ENCODE measurements around the gene CBX4. TPM values are rescaled to one million over a fixed set of nuclear protein-coding genes. Genes with fewer than 3 reads are reported as not detected.

CBX4 gene
- total and polyA plus RNA-seq, 2 experiments from 2014 or later = 1.4 to 4.6 TPM

- Histone ChIP-seq H3K4me3 (peak overlapping the region; percentile 61), H4K20me1 (replicated peaks; ENCODE audit: insufficient read depth) (no peaks in the 10 kb centered on the region; the same call in 1 of the 2 replicates), H2AFZ (peak overlapping the region; percentile 63; the same call in 1 of the 2 replicates), H3K27ac (ENCODE audit: low read depth) (no peak overlapping the region), H3F3A (replicated peaks; ENCODE audit: low read depth) (peaks cover 22% of the 10 kb centered on the region; the same call in 1 of the 2 replicates), H3K79me2 (replicated peaks; ENCODE audit: insufficient read depth) (no peaks in the 10 kb centered on the region), H3K4me1 (ENCODE audit: insufficient read depth) (peaks cover 45% of the 10 kb centered on the region), H3K4me2 (peak overlapping the region; percentile 99), H3K9me2 (ENCODE audit: insufficient read depth) (no peaks in the 10 kb centered on the region), H3K36me3 (ENCODE audit: insufficient read depth) (no peaks in the 10 kb centered on the region), H3K27me3 (ENCODE audit: insufficient read depth) (peaks cover 98% of the 10 kb centered on the region)
- Mint-ChIP-seq H3K4me3 (peak overlapping the region; percentile 47), H3K27ac (no peak overlapping the region), H3K27me3 (ENCODE audit: insufficient read depth, low read depth, poor library complexity) (peaks cover 97% of the 10 kb centered on the region), H3K4me1 (peaks cover 38% of the 10 kb centered on the region), H3K9me3 (no peaks in the 10 kb centered on the region), H3K36me3 (ENCODE audit: low read depth) (peaks cover 4% of the 10 kb centered on the region; the same call in 2 of the 3 replicates)
- ATAC-seq = peak; percentile 1; the same call in 2 of the 3 replicates
- DNase-seq (ENCODE audit: low spot score) = peak; percentile 79
- TF ChIP-seq EZH2phosphoT487 (IDR thresholded peaks at IDR 0.05; ENCODE audit: unreplicated experiment) (no peak), CREB1 (CRISPR knock-in tag; IDR thresholded peaks at IDR 0.05; ENCODE audit: low read depth) (no peak), ETS1 (IDR thresholded peaks at IDR 0.05) (no peak), ZNF114 (CRISPR knock-in tag; IDR thresholded peaks at IDR 0.05) (no peak), EZH2 (IDR thresholded peaks at IDR 0.05; ENCODE audit: low read depth, unreplicated experiment) (peak; percentile 61), CTCF (conservative IDR thresholded peaks at IDR 0.05; ENCODE audit: low read depth in 2 of 2) (no peak), ZNF331 (CRISPR knock-in tag; IDR thresholded peaks at IDR 0.05; ENCODE audit: low read depth) (no peak), POLR2AphosphoS5 (IDR thresholded peaks at IDR 0.05; ENCODE audit: low read depth) (no peak)
Observed at GRCh38 chr17:79832218-79833109, 6.8 kb downstream of the CBX4 start.

- Histone ChIP-seq H3K4me3 (peak overlapping the region; percentile 61), H3K4me2 (peak overlapping the region; percentile 99)
- TF ChIP-seq POLR2AphosphoS5 (IDR thresholded peaks at IDR 0.05; ENCODE audit: low read depth) (no peak), ZNF331 (CRISPR knock-in tag; IDR thresholded peaks at IDR 0.05; ENCODE audit: low read depth) (no peak), ETS1 (IDR thresholded peaks at IDR 0.05) (no peak), CREB1 (CRISPR knock-in tag; IDR thresholded peaks at IDR 0.05; ENCODE audit: low read depth) (no peak), NANOG (IDR thresholded peaks at IDR 0.05; ENCODE audit: borderline replicate concordance) (no peak), EZH2 (IDR thresholded peaks at IDR 0.05; ENCODE audit: low read depth, unreplicated experiment) (no peak), CTCF (conservative IDR thresholded peaks at IDR 0.05; ENCODE audit: low read depth in 2 of 2) (no peak), JUNB (IDR thresholded peaks at IDR 0.05; ENCODE audit: unreplicated experiment) (no peak), STAT1 (IDR thresholded peaks at IDR 0.05; ENCODE audit: unreplicated experiment) (no peak), ZNF114 (CRISPR knock-in tag; IDR thresholded peaks at IDR 0.05) (no peak)
Observed at GRCh38 chr17:79831265-79832217, 7.7 kb downstream of the CBX4 start.

More at GRCh38 chr17:79831265-79832217, 7.7 kb downstream of the CBX4 start:
- Mint-ChIP-seq H3K9me3 (no peaks in the 10 kb centered on the region), H3K27me3 (ENCODE audit: insufficient read depth, low read depth, poor library complexity) (peaks cover 95% of the 10 kb centered on the region), H3K4me3 (peak overlapping the region; percentile 60), H3K4me1 (peaks cover 40% of the 10 kb centered on the region), H3K36me3 (ENCODE audit: low read depth) (peaks cover 4% of the 10 kb centered on the region; the same call in 2 of the 3 replicates), H3K27ac (no peak overlapping the region)
- Histone ChIP-seq H3F3A (replicated peaks; ENCODE audit: low read depth) (peaks cover 25% of the 10 kb centered on the region; the same call in 1 of the 2 replicates), H3K27ac (ENCODE audit: low read depth) (no peak overlapping the region), H3K9me2 (ENCODE audit: insufficient read depth) (no peaks in the 10 kb centered on the region), H4K20me1 (replicated peaks; ENCODE audit: insufficient read depth) (no peaks in the 10 kb centered on the region; the same call in 1 of the 2 replicates), H2AFZ (peak overlapping the region; percentile 63; the same call in 1 of the 2 replicates), H3K36me3 (ENCODE audit: insufficient read depth) (no peaks in the 10 kb centered on the region), H3K79me2 (replicated peaks; ENCODE audit: insufficient read depth) (no peaks in the 10 kb centered on the region), H3K4me1 (ENCODE audit: insufficient read depth) (peaks cover 38% of the 10 kb centered on the region), H3K27me3 (ENCODE audit: insufficient read depth) (peaks cover 96% of the 10 kb centered on the region)
- ATAC-seq (peak; percentile 2), DNase-seq (ENCODE audit: low spot score) (peak; percentile 73)

Data from GM23338 (cell line).